ENCODE measurements around the gene SPRTN. TPM values are rescaled to one million over a fixed set of nuclear protein-coding genes. Genes with fewer than 3 reads are reported as not detected.

Gene SPRTN
- total RNA-seq, 4 donors from 2014 or later = 11.9 to 23.7 (median 15.0) TPM

- no peak for DNase-seq (ENCODE audit: extremely low spot score)
- intact Hi-C loops (cut with DNase I) = no loop called here
- 85% methylated on average over 1 of the region's 1 CpG for WGBS
Observed at GRCh38 chr1:231334079-231334666, 3.9 kb upstream of the SPRTN start.

GRCh38 chr1:231334952-231335351 lies 3.1 kb upstream of the SPRTN start:
- intact Hi-C loops (cut with DNase I) = loop anchor here (5.0 kb wide), 1 partner anchor 93 kb away; the partner anchor contains the start of gene GNPAT
- H3K4me1 ChIP-seq = peaks cover 50 to 64% (median 58%) of the 10 kb centered on the region in 4 donors
- TF ChIP-seq CTCF (IDR thresholded peaks at IDR 0.05) = no peak
- no peak for TF ChIP-seq POLR2A (IDR thresholded peaks at IDR 0.05; ENCODE audit: low read depth)
- TF ChIP-seq EP300 (IDR thresholded peaks at IDR 0.05) = no peak
- no peak for TF ChIP-seq POLR2AphosphoS5 (IDR thresholded peaks at IDR 0.05)
- H3K27ac ChIP-seq (replicated peaks in 1 of 4) = no peak overlapping the region
- no peak for DNase-seq (ENCODE audit: extremely low spot score)
- 88% methylated on average over 6 of the region's 6 CpGs for WGBS
- peak overlapping the region; percentile 58 to 94 (median 80) for H3K4me3 ChIP-seq
- no peaks in the 10 kb centered on the region for H3K27me3 ChIP-seq
- no peaks in the 10 kb centered on the region for H3K9me3 ChIP-seq
- peaks cover 0 to 10% (median 2%) of the 10 kb centered on the region in 4 donors for H3K36me3 ChIP-seq

More at GRCh38 chr1:231334079-231334666, 3.9 kb upstream of the SPRTN start:
- Histone ChIP-seq H3K9me3 (no peaks in the 10 kb centered on the region), H3K4me3 (peak overlapping the region; percentile 58 to 94 (median 80)), H3K27me3 (no peaks in the 10 kb centered on the region), H3K27ac (replicated peaks in 1 of 4) (no peak overlapping the region), H3K36me3 (peaks cover 0 to 10% (median 2%) of the 10 kb centered on the region in 4 donors), H3K4me1 (peaks cover 44 to 57% (median 50%) of the 10 kb centered on the region in 4 donors)
- TF ChIP-seq CTCF (IDR thresholded peaks at IDR 0.05) (no peak), POLR2AphosphoS5 (IDR thresholded peaks at IDR 0.05) (no peak), POLR2A (IDR thresholded peaks at IDR 0.05; ENCODE audit: low read depth) (no peak), EP300 (IDR thresholded peaks at IDR 0.05) (no peak)

GRCh38 chr1:231335663-231336602 lies 2.2 kb upstream of the SPRTN start:
- TF ChIP-seq POLR2A (IDR thresholded peaks at IDR 0.05; ENCODE audit: low read depth) (no peak), EP300 (IDR thresholded peaks at IDR 0.05) (no peak), CTCF (IDR thresholded peaks at IDR 0.05) (no peak), POLR2AphosphoS5 (IDR thresholded peaks at IDR 0.05) (no peak)
- H3K4me3 ChIP-seq = peak overlapping the region; percentile 58 to 94 (median 80)
- DNase-seq (ENCODE audit: extremely low spot score) = no peak
- peaks cover 50 to 69% (median 63%) of the 10 kb centered on the region in 4 donors for H3K4me1 ChIP-seq
- peaks cover 0 to 11% (median 5%) of the 10 kb centered on the region in 4 donors for H3K36me3 ChIP-seq
- intact Hi-C loops (cut with DNase I) = loop anchor here (5.0 kb wide), 1 partner anchor 94 kb away; the partner anchor contains the start of gene GNPAT
- no peaks in the 10 kb centered on the region for H3K9me3 ChIP-seq
- H3K27me3 ChIP-seq = no peaks in the 10 kb centered on the region
- WGBS = 73% methylated on average over 21 of the region's 21 CpGs
- H3K27ac ChIP-seq (replicated peaks in 1 of 4) = peak overlapping the region in 2 of 4 donors; percentile 96 to 97

- Histone ChIP-seq H3K27ac (replicated peaks in 1 of 4) (peak overlapping the region; percentile 90 to 97 (median 95)), H3K27me3 (no peaks in the 10 kb centered on the region), H3K4me1 (peaks cover 50 to 69% (median 63%) of the 10 kb centered on the region in 4 donors), H3K9me3 (no peaks in the 10 kb centered on the region), H3K36me3 (peaks cover 0 to 15% (median 4%) of the 10 kb centered on the region in 4 donors), H3K4me3 (peak overlapping the region; percentile 58 to 94 (median 80))
- DNase-seq (ENCODE audit: extremely low spot score) = no peak
- 3% methylated on average over 6 of the region's 32 CpGs for WGBS
- intact Hi-C loops (cut with DNase I) = loop anchor here (5.0 kb wide), 1 partner anchor 95 kb away; the partner anchor contains the start of gene GNPAT
- TF ChIP-seq POLR2AphosphoS5 (IDR thresholded peaks at IDR 0.05) = no peak
- no peak for TF ChIP-seq POLR2A (IDR thresholded peaks at IDR 0.05; ENCODE audit: low read depth)
- no peak for TF ChIP-seq EP300 (IDR thresholded peaks at IDR 0.05)
- no peak for TF ChIP-seq CTCF (IDR thresholded peaks at IDR 0.05)
Observed at GRCh38 chr1:231337043-231337471, 1.0 kb upstream of the SPRTN start.
